GM19023 (cell line): ENCODE data around the gene PLIN5.

ENCODE experiments used
- ATAC-seq: cut with Tn5 transposase; IDR thresholded peaks from one replicate; pipeline ENCODE4 v1.9.1; 2021; ENCODE audit warnings: mild to moderate bottlenecking, moderate library complexity; ENCODE audit not compliant: unreplicated experiment

The PLIN5 gene

GRCh38 chr19:4506449-4507149, 28.4 kb downstream of the PLIN5 start:
- ATAC-seq = no peak

- no peak for ATAC-seq
These were observed 29.2 kb downstream of the PLIN5 start for GRCh38 chr19:4505570-4506448.

- ATAC-seq = no peak
These were observed 30.0 kb downstream of the PLIN5 start for GRCh38 chr19:4504891-4505569.

GRCh38 chr19:4504297-4504701, 30.7 kb downstream of the PLIN5 start:
- ATAC-seq = no peak

GRCh38 chr19:4503825-4504170, 31.2 kb downstream of the PLIN5 start:
- no peak for ATAC-seq

- no peak for ATAC-seq
These were observed 31.7 kb downstream of the PLIN5 start for GRCh38 chr19:4503132-4503824.

GRCh38 chr19:4502282-4503131, 32.5 kb downstream of the PLIN5 start:
- ATAC-seq = no peak

- no peak for ATAC-seq
These were observed 33.3 kb downstream of the PLIN5 start for GRCh38 chr19:4501691-4502090.

- ATAC-seq = no peak
These were observed 34.0 kb downstream of the PLIN5 start for GRCh38 chr19:4500841-4501591.

- ATAC-seq = no peak
These were observed 35.2 kb downstream of the PLIN5 start for GRCh38 chr19:4499855-4500254.

- no peak for ATAC-seq
These were observed 35.7 kb downstream of the PLIN5 start for GRCh38 chr19:4499318-4499717.

- ATAC-seq = no peak
These were observed 36.3 kb downstream of the PLIN5 start for GRCh38 chr19:4498694-4499093.

GRCh38 chr19:4497770-4498389, 37.1 kb downstream of the PLIN5 start:
- no peak for ATAC-seq

GRCh38 chr19:4496304-4496703, 38.7 kb downstream of the PLIN5 start:
- no peak for ATAC-seq

GRCh38 chr19:4495471-4495870, 39.6 kb downstream of the PLIN5 start:
- no peak for ATAC-seq

- no peak for ATAC-seq
These were observed 40.3 kb downstream of the PLIN5 start for GRCh38 chr19:4494691-4495064.

- no peak for ATAC-seq
These were observed 40.9 kb downstream of the PLIN5 start for GRCh38 chr19:4493929-4494690.
